ENCODE data around the gene IL31. TPM values are rescaled to one million over a fixed set of nuclear protein-coding genes. Genes with fewer than 3 reads are reported as not detected.
"Not testable (repeated sequence)": the region's sequence is repeated elsewhere in the genome, so short reads cannot be mapped to it uniquely, and the experiment has no call there.

The IL31 gene
- total RNA-seq, 2 donors from 2014 or later = not detected

GRCh38 chr12:122182887-122183587 is 9.0 kb upstream of the IL31 start, which contains the start of gene LRRC43:
Gene LRRC43, plus strand, starts transcription at chr12:122183123. Its CDS starts 22 bp downstream, at chr12:122183145.
- Histone ChIP-seq H3K36me3 (replicated peaks in 1 of 2; ENCODE audit: insufficient read depth in 1 of 2, low read depth in 2 of 2) (no peaks in the 10 kb centered on the region), H3K9me3 (no peaks in the 10 kb centered on the region), H3K27ac (peak within 1 kb of the TSS in 1 of 4 donors; percentile 21), H3K4me1 (peaks cover 11% of the 10 kb centered on the region), H3K4me3 (peak within 1 kb of the TSS in 1 of 2 donors; percentile 30), H3K27me3 (no peaks in the 10 kb centered on the region)
- TF ChIP-seq, protein P1, sequence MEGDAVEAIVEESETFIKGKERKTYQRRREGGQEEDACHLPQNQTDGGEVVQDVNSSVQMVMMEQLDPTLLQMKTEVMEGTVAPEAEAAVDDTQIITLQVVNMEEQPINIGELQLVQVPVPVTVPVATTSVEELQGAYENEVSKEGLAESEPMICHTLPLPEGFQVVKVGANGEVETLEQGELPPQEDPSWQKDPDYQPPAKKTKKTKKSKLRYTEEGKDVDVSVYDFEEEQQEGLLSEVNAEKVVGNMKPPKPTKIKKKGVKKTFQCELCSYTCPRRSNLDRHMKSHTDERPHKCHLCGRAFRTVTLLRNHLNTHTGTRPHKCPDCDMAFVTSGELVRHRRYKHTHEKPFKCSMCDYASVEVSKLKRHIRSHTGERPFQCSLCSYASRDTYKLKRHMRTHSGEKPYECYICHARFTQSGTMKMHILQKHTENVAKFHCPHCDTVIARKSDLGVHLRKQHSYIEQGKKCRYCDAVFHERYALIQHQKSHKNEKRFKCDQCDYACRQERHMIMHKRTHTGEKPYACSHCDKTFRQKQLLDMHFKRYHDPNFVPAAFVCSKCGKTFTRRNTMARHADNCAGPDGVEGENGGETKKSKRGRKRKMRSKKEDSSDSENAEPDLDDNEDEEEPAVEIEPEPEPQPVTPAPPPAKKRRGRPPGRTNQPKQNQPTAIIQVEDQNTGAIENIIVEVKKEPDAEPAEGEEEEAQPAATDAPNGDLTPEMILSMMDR (IDR thresholded peaks at IDR 0.05) = no peak
- TF ChIP-seq POLR2A (IDR thresholded peaks at IDR 0.05) = no peak
- DNase-seq (peak; percentile 41 to 66 (median 48)), ATAC-seq (peak; percentile 79)
- intact Hi-C loops (cut with DNase I) = no loop called here
- 4 to 18% methylated on average over 16 to 56 of the region's 63 CpGs for WGBS, 2 donors

GRCh38 chr12:122176473-122176872 is 2.5 kb upstream of the IL31 start:
- intact Hi-C loops (cut with DNase I); DNase-seq; H3K4me3 ChIP-seq; H3K27me3 ChIP-seq; H3K4me1 ChIP-seq; H3K36me3 ChIP-seq (replicated peaks in 1 of 2; ENCODE audit: insufficient read depth in 1 of 2, low read depth in 2 of 2); ATAC-seq; H3K9me3 ChIP-seq; H3K27ac ChIP-seq: not testable (repeated sequence)
- WGBS, 2 donors = 84 to 94% methylated on average over 4 of the region's 4 CpGs

DNA sequence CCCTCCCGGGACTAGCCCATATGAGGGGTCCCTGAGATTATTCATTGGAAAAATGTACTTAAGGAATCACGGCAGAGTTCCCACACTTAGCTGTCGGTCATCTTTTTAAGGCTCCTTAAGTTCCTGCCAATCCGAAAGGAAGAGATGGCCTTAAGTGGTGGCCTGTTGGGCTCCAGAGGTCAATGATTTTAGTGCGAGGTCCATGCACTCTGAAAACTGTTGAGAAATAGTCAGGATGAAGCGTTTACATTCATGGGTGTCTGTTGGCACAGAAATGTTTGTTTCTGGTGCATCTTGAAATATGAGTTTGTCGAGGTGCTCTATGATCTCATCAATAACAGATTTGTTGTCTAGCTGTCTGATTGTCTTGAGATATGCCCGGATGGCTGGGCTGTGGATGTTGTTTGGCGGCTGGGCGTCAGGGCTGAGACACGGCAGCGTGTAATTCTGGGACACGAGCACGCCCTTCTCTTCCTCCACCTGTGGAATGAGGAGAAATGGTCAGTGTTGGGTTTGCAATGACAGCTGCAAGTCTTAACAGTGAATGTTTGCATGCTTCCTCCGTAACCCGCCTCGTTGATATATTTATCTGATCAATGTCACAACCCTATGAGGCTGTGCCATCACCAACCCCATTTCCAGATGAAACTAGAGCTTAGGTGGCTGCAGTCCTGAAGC is 1.6 kb downstream of the IL31 start:
- TF ChIP-seq POLR2A (IDR thresholded peaks at IDR 0.05) = no peak
- TF ChIP-seq, protein P1 (IDR thresholded peaks at IDR 0.05) = no peak
- DNase-seq (no peak), ATAC-seq (no peak)
- no peaks in the 10 kb centered on the region for H3K9me3 ChIP-seq
- no peak overlapping the region for H3K27ac ChIP-seq
- intact Hi-C loops (cut with DNase I) = no loop called here
- H3K36me3 ChIP-seq (replicated peaks in 1 of 2; ENCODE audit: insufficient read depth in 1 of 2, low read depth in 2 of 2) = no peaks in the 10 kb centered on the region
- H3K4me3 ChIP-seq = no peak overlapping the region
- 42 to 49% methylated on average over 11 to 17 of the region's 17 CpGs for WGBS, 2 donors
- H3K4me1 ChIP-seq = no peaks in the 10 kb centered on the region
- H3K27me3 ChIP-seq = no peaks in the 10 kb centered on the region

DNA sequence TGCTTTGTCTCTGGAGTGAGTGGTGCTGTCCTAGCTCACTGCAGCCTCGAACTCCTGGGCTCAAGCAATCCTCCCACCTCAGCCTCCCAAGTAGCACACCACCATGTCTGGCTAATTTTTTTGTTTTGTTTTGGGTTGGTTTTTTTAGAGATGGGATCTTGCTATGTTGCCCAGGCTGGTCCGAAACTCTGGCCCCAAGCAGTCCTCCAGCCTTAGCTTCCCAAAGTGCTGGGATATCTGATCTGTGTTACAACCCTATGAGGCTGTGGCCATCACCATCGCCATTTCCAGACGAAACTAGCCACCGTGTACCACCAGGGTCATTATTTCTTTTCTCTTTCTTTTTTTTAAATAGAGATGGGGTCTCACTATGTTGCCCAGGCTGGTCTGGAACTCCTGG is 2.6 kb downstream of the IL31 start:
- TF ChIP-seq POLR2A (IDR thresholded peaks at IDR 0.05) = no peak
- TF ChIP-seq, protein P1 (IDR thresholded peaks at IDR 0.05) = no peak
- Histone ChIP-seq H3K36me3 (replicated peaks in 1 of 2; ENCODE audit: insufficient read depth in 1 of 2, low read depth in 2 of 2) (no peaks in the 10 kb centered on the region), H3K27me3 (no peaks in the 10 kb centered on the region), H3K4me1 (no peaks in the 10 kb centered on the region), H3K27ac (no peak overlapping the region), H3K9me3 (no peaks in the 10 kb centered on the region), H3K4me3 (no peak overlapping the region)
- ATAC-seq (no peak), DNase-seq (no peak)
- intact Hi-C loops (cut with DNase I) = no loop called here
- 72 to 76% methylated on average over 5 of the region's 5 CpGs for WGBS, 2 donors

GRCh38 chr12:122168492-122168891 is 5.5 kb downstream of the IL31 start:
- Histone ChIP-seq H3K4me3 (no peak overlapping the region), H3K36me3 (replicated peaks in 1 of 2; ENCODE audit: insufficient read depth in 1 of 2, low read depth in 2 of 2) (no peaks in the 10 kb centered on the region), H3K27me3 (no peaks in the 10 kb centered on the region), H3K9me3 (no peaks in the 10 kb centered on the region), H3K27ac (no peak overlapping the region), H3K4me1 (no peaks in the 10 kb centered on the region)
- ATAC-seq (no peak), DNase-seq (no peak)
- 93% methylated on average over 3 of the region's 3 CpGs for WGBS, 2 donors
- TF ChIP-seq POLR2A (IDR thresholded peaks at IDR 0.05) = no peak
- TF ChIP-seq, protein P1 (IDR thresholded peaks at IDR 0.05) = no peak
- intact Hi-C loops (cut with DNase I) = no loop called here
